DOHH2 (cell line): ENCODE results near the gene RASAL2.
"Not testable (repeated sequence)": the region's sequence is repeated elsewhere in the genome, so short reads cannot be mapped to it uniquely, and the experiment has no call there.

Source experiments
- EZH2phosphoT487 ChIP-seq: fragments of 200-600 bp; sonication (generic); IDR thresholded peaks from 2 replicates; pipeline ENCODE4 v1.6.1; 2017; ENCODE audit warnings: borderline replicate concordance, mild to moderate bottlenecking, antibody characterized with exemption, low read length, moderate library complexity, mixed read lengths
- TF ChIP-seq, protein P1 (sequence below): fragments of 200-600 bp; sonication (generic); IDR thresholded peaks from one replicate; pipeline ENCODE4 v1.5.1; 2014; ENCODE audit warnings: antibody characterized with exemption, mild to moderate bottlenecking, low read depth, low read length; ENCODE audit not compliant: poor library complexity, severe bottlenecking

DNA sequence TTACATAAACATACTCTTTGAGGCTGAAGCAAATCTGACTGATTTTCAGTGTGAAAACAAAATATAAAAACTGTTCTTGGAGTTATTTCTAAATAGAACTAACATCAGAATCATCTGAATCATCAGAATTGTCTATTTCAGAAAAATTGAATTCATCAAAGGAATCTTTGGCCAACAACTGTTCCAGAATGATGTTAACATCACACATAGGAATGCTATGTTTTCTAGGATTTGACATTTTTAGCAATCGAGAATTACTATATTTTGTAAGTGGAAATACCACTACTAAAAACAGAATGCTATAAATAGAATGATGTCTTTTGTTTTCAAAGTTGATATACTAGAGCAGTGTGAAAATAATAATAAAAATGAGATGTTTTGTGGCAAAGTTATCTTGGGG lies 258.0 kb downstream of the RASAL2 start:
- not testable (repeated sequence) for TF ChIP-seq EZH2phosphoT487
- TF ChIP-seq, protein P1, sequence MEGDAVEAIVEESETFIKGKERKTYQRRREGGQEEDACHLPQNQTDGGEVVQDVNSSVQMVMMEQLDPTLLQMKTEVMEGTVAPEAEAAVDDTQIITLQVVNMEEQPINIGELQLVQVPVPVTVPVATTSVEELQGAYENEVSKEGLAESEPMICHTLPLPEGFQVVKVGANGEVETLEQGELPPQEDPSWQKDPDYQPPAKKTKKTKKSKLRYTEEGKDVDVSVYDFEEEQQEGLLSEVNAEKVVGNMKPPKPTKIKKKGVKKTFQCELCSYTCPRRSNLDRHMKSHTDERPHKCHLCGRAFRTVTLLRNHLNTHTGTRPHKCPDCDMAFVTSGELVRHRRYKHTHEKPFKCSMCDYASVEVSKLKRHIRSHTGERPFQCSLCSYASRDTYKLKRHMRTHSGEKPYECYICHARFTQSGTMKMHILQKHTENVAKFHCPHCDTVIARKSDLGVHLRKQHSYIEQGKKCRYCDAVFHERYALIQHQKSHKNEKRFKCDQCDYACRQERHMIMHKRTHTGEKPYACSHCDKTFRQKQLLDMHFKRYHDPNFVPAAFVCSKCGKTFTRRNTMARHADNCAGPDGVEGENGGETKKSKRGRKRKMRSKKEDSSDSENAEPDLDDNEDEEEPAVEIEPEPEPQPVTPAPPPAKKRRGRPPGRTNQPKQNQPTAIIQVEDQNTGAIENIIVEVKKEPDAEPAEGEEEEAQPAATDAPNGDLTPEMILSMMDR, result not testable (repeated sequence)
